ENCODE measurements around the gene NRTN.
"Not testable (repeated sequence)": the region's sequence is repeated elsewhere in the genome, so short reads cannot be mapped to it uniquely, and the experiment has no call there.

Gene NRTN

GRCh38 chr19:5839065-5840017, 34.5 kb downstream of the NRTN start, which contains the start of gene FUT6:
TSS of gene FUT6 (minus strand) at chr19:5839702. CDS start at chr19:5832567, 7,135 bp downstream.
- Histone ChIP-seq H3K27me3 (ENCODE audit: insufficient read depth, low read length, poor library complexity) (no peaks in the 10 kb centered on the region), H4K8ac (ENCODE audit: low read depth, low read length) (no peak within 1 kb of the TSS), H3K56ac (ENCODE audit: low read length) (no peak within 1 kb of the TSS), H3K4ac (ENCODE audit: low read depth, low read length) (no peak within 1 kb of the TSS), H2AK5ac (ENCODE audit: low read length) (no peak within 1 kb of the TSS), H3K9ac (ENCODE audit: low read length) (no peak within 1 kb of the TSS), H3K18ac (ENCODE audit: low read length) (no peak within 1 kb of the TSS), H3K23ac (ENCODE audit: low read length) (no peak within 1 kb of the TSS), H3K4me3 (ENCODE audit: low read length) (no peak within 1 kb of the TSS), H3K36me3 (ENCODE audit: control insufficient read depth, insufficient read depth, low read length) (no peaks in the 10 kb centered on the region), H3K79me2 (ENCODE audit: control insufficient read depth, insufficient read depth, low read length) (no peaks in the 10 kb centered on the region), H2BK15ac (replicated peaks; ENCODE audit: low read depth) (no peak within 1 kb of the TSS), H3K27ac (ENCODE audit: low read depth, low read length) (no peak within 1 kb of the TSS), H3K79me1 (ENCODE audit: low read length) (no peaks in the 10 kb centered on the region), H2BK5ac (ENCODE audit: low read length) (no peak within 1 kb of the TSS), H3K4me1 (ENCODE audit: control insufficient read depth, low read depth, low read length) (no peaks in the 10 kb centered on the region), H2BK120ac (ENCODE audit: low read depth, low read length) (no peak within 1 kb of the TSS), H3K4me2 (ENCODE audit: low read length) (no peak within 1 kb of the TSS), H4K5ac (ENCODE audit: low read length) (no peak within 1 kb of the TSS)
- DNase-seq, result no peak
- WGBS (ENCODE audit: extremely low coverage, insufficient coverage, low lambda C conversion rate), result no CpG with 5 or more reads among the region's 9 CpGs

GRCh38 chr19:5841735-5842111, 36.9 kb downstream of the NRTN start:
- not testable (repeated sequence) for H2BK120ac ChIP-seq (ENCODE audit: low read depth, low read length); H3K27ac ChIP-seq (ENCODE audit: low read depth, low read length); H3K9ac ChIP-seq (ENCODE audit: low read length); H3K4me2 ChIP-seq (ENCODE audit: low read length); H3K27me3 ChIP-seq (ENCODE audit: insufficient read depth, low read length, poor library complexity); H2AK5ac ChIP-seq (ENCODE audit: low read length); DNase-seq; H3K36me3 ChIP-seq (ENCODE audit: control insufficient read depth, insufficient read depth, low read length); H2BK5ac ChIP-seq (ENCODE audit: low read length); H2BK15ac ChIP-seq (replicated peaks; ENCODE audit: low read depth); H3K4me3 ChIP-seq (ENCODE audit: low read length); H3K4me1 ChIP-seq (ENCODE audit: control insufficient read depth, low read depth, low read length); H4K5ac ChIP-seq (ENCODE audit: low read length); H3K56ac ChIP-seq (ENCODE audit: low read length); H3K18ac ChIP-seq (ENCODE audit: low read length); H4K8ac ChIP-seq (ENCODE audit: low read depth, low read length); H3K4ac ChIP-seq (ENCODE audit: low read depth, low read length); H3K79me1 ChIP-seq (ENCODE audit: low read length); H3K23ac ChIP-seq (ENCODE audit: low read length); H3K79me2 ChIP-seq (ENCODE audit: control insufficient read depth, insufficient read depth, low read length)
- WGBS (ENCODE audit: extremely low coverage, insufficient coverage, low lambda C conversion rate), result no CpG with 5 or more reads among the region's 6 CpGs

- H3K56ac ChIP-seq (ENCODE audit: low read length), result no peak overlapping the region
- H3K4me3 ChIP-seq (ENCODE audit: low read length), result no peak overlapping the region
- no peak overlapping the region for H3K9ac ChIP-seq (ENCODE audit: low read length)
- H3K4ac ChIP-seq (ENCODE audit: low read depth, low read length), result no peak overlapping the region
- H3K4me1 ChIP-seq (ENCODE audit: control insufficient read depth, low read depth, low read length), result no peaks in the 10 kb centered on the region
- no peak overlapping the region for H2BK120ac ChIP-seq (ENCODE audit: low read depth, low read length)
- H3K36me3 ChIP-seq (ENCODE audit: control insufficient read depth, insufficient read depth, low read length), result no peaks in the 10 kb centered on the region
- H4K8ac ChIP-seq (ENCODE audit: low read depth, low read length), result no peak overlapping the region
- H2AK5ac ChIP-seq (ENCODE audit: low read length), result no peak overlapping the region
- no peak overlapping the region for H3K27ac ChIP-seq (ENCODE audit: low read depth, low read length)
- WGBS (ENCODE audit: extremely low coverage, insufficient coverage, low lambda C conversion rate), result no CpG with 5 or more reads among the region's 21 CpGs
- no peak overlapping the region for H3K18ac ChIP-seq (ENCODE audit: low read length)
- H4K5ac ChIP-seq (ENCODE audit: low read length), result no peak overlapping the region
- no peak overlapping the region for H3K23ac ChIP-seq (ENCODE audit: low read length)
- no peak for DNase-seq
- H3K79me2 ChIP-seq (ENCODE audit: control insufficient read depth, insufficient read depth, low read length), result no peaks in the 10 kb centered on the region
- no peak overlapping the region for H2BK15ac ChIP-seq (replicated peaks; ENCODE audit: low read depth)
- H2BK5ac ChIP-seq (ENCODE audit: low read length), result no peak overlapping the region
- H3K79me1 ChIP-seq (ENCODE audit: low read length), result no peaks in the 10 kb centered on the region
- H3K4me2 ChIP-seq (ENCODE audit: low read length), result no peak overlapping the region
- no peaks in the 10 kb centered on the region for H3K27me3 ChIP-seq (ENCODE audit: insufficient read depth, low read length, poor library complexity)
These were observed 38.5 kb downstream of the NRTN start for GRCh38 chr19:5843295-5843927.

GRCh38 chr19:5844456-5845433, 39.9 kb downstream of the NRTN start:
- WGBS (ENCODE audit: extremely low coverage, insufficient coverage, low lambda C conversion rate), result no CpG with 5 or more reads among the region's 24 CpGs
- Histone ChIP-seq H3K4me2 (ENCODE audit: low read length) (no peak overlapping the region), H3K79me1 (ENCODE audit: low read length) (no peaks in the 10 kb centered on the region), H2AK5ac (ENCODE audit: low read length) (no peak overlapping the region), H2BK120ac (ENCODE audit: low read depth, low read length) (no peak overlapping the region), H3K4me1 (ENCODE audit: control insufficient read depth, low read depth, low read length) (no peaks in the 10 kb centered on the region), H3K23ac (ENCODE audit: low read length) (no peak overlapping the region), H3K36me3 (ENCODE audit: control insufficient read depth, insufficient read depth, low read length) (no peaks in the 10 kb centered on the region), H4K8ac (ENCODE audit: low read depth, low read length) (no peak overlapping the region), H3K56ac (ENCODE audit: low read length) (no peak overlapping the region), H3K4me3 (ENCODE audit: low read length) (no peak overlapping the region), H2BK15ac (replicated peaks; ENCODE audit: low read depth) (no peak overlapping the region), H3K27me3 (ENCODE audit: insufficient read depth, low read length, poor library complexity) (no peaks in the 10 kb centered on the region), H3K27ac (ENCODE audit: low read depth, low read length) (no peak overlapping the region), H3K9ac (ENCODE audit: low read length) (no peak overlapping the region), H2BK5ac (ENCODE audit: low read length) (no peak overlapping the region), H3K79me2 (ENCODE audit: control insufficient read depth, insufficient read depth, low read length) (no peaks in the 10 kb centered on the region), H4K5ac (ENCODE audit: low read length) (no peak overlapping the region), H3K4ac (ENCODE audit: low read depth, low read length) (no peak overlapping the region), H3K18ac (ENCODE audit: low read length) (no peak overlapping the region)
- DNase-seq, result no peak

GRCh38 chr19:5847846-5848245, 43.0 kb downstream of the NRTN start:
- not testable (repeated sequence) for H2BK5ac ChIP-seq (ENCODE audit: low read length); H2BK120ac ChIP-seq (ENCODE audit: low read depth, low read length); H3K18ac ChIP-seq (ENCODE audit: low read length); H3K27me3 ChIP-seq (ENCODE audit: insufficient read depth, low read length, poor library complexity); H4K8ac ChIP-seq (ENCODE audit: low read depth, low read length); H4K5ac ChIP-seq (ENCODE audit: low read length); H3K27ac ChIP-seq (ENCODE audit: low read depth, low read length); H3K56ac ChIP-seq (ENCODE audit: low read length); H3K9ac ChIP-seq (ENCODE audit: low read length); H3K4me3 ChIP-seq (ENCODE audit: low read length); H2AK5ac ChIP-seq (ENCODE audit: low read length); H3K79me2 ChIP-seq (ENCODE audit: control insufficient read depth, insufficient read depth, low read length); H3K4ac ChIP-seq (ENCODE audit: low read depth, low read length); H2BK15ac ChIP-seq (replicated peaks; ENCODE audit: low read depth); H3K23ac ChIP-seq (ENCODE audit: low read length); H3K4me2 ChIP-seq (ENCODE audit: low read length); H3K79me1 ChIP-seq (ENCODE audit: low read length); H3K36me3 ChIP-seq (ENCODE audit: control insufficient read depth, insufficient read depth, low read length); H3K4me1 ChIP-seq (ENCODE audit: control insufficient read depth, low read depth, low read length); DNase-seq
- no CpG with 5 or more reads among the region's 10 CpGs for WGBS (ENCODE audit: extremely low coverage, insufficient coverage, low lambda C conversion rate)
